B cell (primary cell): Measurements from ENCODE around the gene SH2D5. TPM values are rescaled to one million over a fixed set of nuclear protein-coding genes. Genes with fewer than 3 reads are reported as not detected.

Experiments
- ATAC-seq: fragments of 200-7000 bp; cut with Tn5 transposase; one replicate; pipeline ENCODE4 v1.10.0; 2021; ENCODE audit warnings: low read depth, mild to moderate bottlenecking, moderate number of reproducible peaks, moderate library complexity
- CTCF ChIA-PET: fragments of 350-600 bp; sonication (Branson Sonifier 250); formaldehyde crosslinking; loops from one replicate; lab custom pipeline; 2021; ENCODE audit warnings: antibody characterized with exemption, inconsistent platforms; lab: Charles Lee
- POLR2A ChIA-PET: fragments of 350-600 bp; sonication (Branson Sonifier 250); formaldehyde crosslinking; loops from one replicate; lab custom pipeline; 2021; ENCODE audit warnings: antibody characterized with exemption; lab: Charles Lee
- DNase-seq: peaks from one replicate; pipeline ENCODE4 v3.0.0; 2013
- H2AFZ ChIP-seq: 2 replicates; pipeline ENCODE4 v1.6.1; 2012; ENCODE audit warnings: mild to moderate bottlenecking, low read depth, low read length; ENCODE audit not compliant: insufficient read depth, poor library complexity, severe bottlenecking
- H3K27ac ChIP-seq, 2 donors: 1 replicate in 1 of 2; 2 replicates in 1 of 2; pipeline ENCODE4 v1.5.1; 2012 to 2013; ENCODE audit warnings: low read length in 2 of 2, mild to moderate bottlenecking in 2 of 2, moderate library complexity in 1 of 2
- H3K27me3 ChIP-seq, 4 experiments: fragments of 200-600 bp in 1 of 4; sonication (generic) in 1 of 4; replicated peaks in 1 of 4; 1 replicate in 2 of 4; 2 replicates in 2 of 4; pipeline versions ENCODE4 v1.6.1 to v1.7.0; 2013 to 2016; ENCODE audit warnings: low read length in 3 of 4, mild to moderate bottlenecking in 2 of 4, mixed read lengths in 1 of 4, moderate library complexity in 1 of 4; ENCODE audit not compliant: insufficient read depth in 4 of 4, control insufficient read depth in 3 of 4; ENCODE audit errors: control extremely low read depth in 1 of 4
- H3K36me3 ChIP-seq, 2 experiments: replicated peaks in 1 of 2; 1 replicate in 1 of 2; 2 replicates in 1 of 2; pipeline versions ENCODE4 v1.6.1 to v1.7.1; 2013; ENCODE audit warnings: low read length in 1 of 2; ENCODE audit not compliant: insufficient read depth in 2 of 2, control insufficient read depth in 1 of 2; ENCODE audit errors: control extremely low read depth in 1 of 2, extremely low read depth in 1 of 2
- H3K4me1 ChIP-seq, 2 donors: fragments of 200-600 bp in 1 of 2; sonication (generic) in 1 of 2; 1 replicate in 1 of 2; 2 replicates in 1 of 2; pipeline versions ENCODE4 v1.5.1 to v1.6.1; 2013 to 2017; ENCODE audit warnings: low read length in 2 of 2; ENCODE audit not compliant: control insufficient read depth in 2 of 2, insufficient read depth in 2 of 2
- H3K4me2 ChIP-seq: replicated peaks from 2 replicates; pipeline ENCODE3; 2012; ENCODE audit warnings: mild to moderate bottlenecking, low read depth, low read length; ENCODE audit not compliant: poor library complexity, severe bottlenecking
- H3K4me3 ChIP-seq, 5 experiments: fragments of 200-600 bp in 1 of 5; sonication (generic) in 1 of 5; 1 replicate in 3 of 5; 2 replicates in 2 of 5; pipeline versions ENCODE4 v1.5.1 to v1.7.0; 2011 to 2016; ENCODE audit warnings: low read length in 4 of 5, mild to moderate bottlenecking in 4 of 5, low read depth in 2 of 5, control low read depth in 1 of 5, moderate library complexity in 1 of 5; ENCODE audit not compliant: insufficient read depth in 1 of 5; ENCODE audit errors: control extremely low read depth in 1 of 5, extremely low read depth in 1 of 5
- H3K79me2 ChIP-seq: fragments of 200-600 bp; sonication (generic); one replicate; pipeline ENCODE4 v1.6.0; 2016; ENCODE audit warnings: low read length; ENCODE audit not compliant: control insufficient read depth, insufficient read depth
- H3K9ac ChIP-seq: fragments of 200-600 bp; sonication (generic); 2 replicates; pipeline ENCODE4 v1.6.1; 2017; ENCODE audit warnings: mild to moderate bottlenecking, low read length, moderate library complexity
- H3K9me3 ChIP-seq, 3 donors: one replicate each; pipeline versions ENCODE4 v1.6.1 to v1.7.1; 2013; ENCODE audit warnings: low read length in 2 of 3; ENCODE audit not compliant: control insufficient read depth in 2 of 3, insufficient read depth in 1 of 3; ENCODE audit errors: control extremely low read depth in 1 of 3
- H4K20me1 ChIP-seq: 2 replicates; pipeline ENCODE4 v1.6.0; 2012; ENCODE audit warnings: mild to moderate bottlenecking, low read length; ENCODE audit not compliant: insufficient read depth, control insufficient read depth, poor library complexity, severe bottlenecking
- H3K27ac Mint-ChIP-seq: one replicate; pipeline ENCODE4 v1.8.0; 2021; ENCODE audit warnings: mixed read lengths
- H3K27me3 Mint-ChIP-seq: one replicate; pipeline ENCODE4 v1.8.0; 2021; ENCODE audit warnings: mixed read lengths
- H3K4me1 Mint-ChIP-seq: one replicate; pipeline ENCODE4 v1.8.0; 2021; ENCODE audit warnings: mixed read lengths
- H3K4me3 Mint-ChIP-seq: one replicate; pipeline ENCODE4 v1.8.0; 2021; ENCODE audit warnings: mixed read lengths
- H3K9me3 Mint-ChIP-seq: one replicate; pipeline ENCODE4 v1.8.0; 2022; ENCODE audit warnings: mixed read lengths; ENCODE audit not compliant: insufficient read depth
- CTCF ChIP-seq: fragments of 200-600 bp; IDR thresholded peaks from one replicate; pipeline ENCODE4 v1.8.0; 2022; ENCODE audit warnings: antibody characterized with exemption, mild to moderate bottlenecking
- EZH2 ChIP-seq: IDR thresholded peaks from 2 replicates; pipeline ENCODE4 v1.6.1; 2012; ENCODE audit warnings: borderline replicate concordance, low read depth, mild to moderate bottlenecking, moderate library complexity, low read length; ENCODE audit not compliant: insufficient read depth, poor library complexity, severe bottlenecking
- WGBS: methylation state at CpG from one replicate; pipeline ENCODE4 v1.1.5; 2013; ENCODE audit warnings: missing lambda C conversion rate; ENCODE audit not compliant: insufficient coverage; 5-methylcytosine and 5-hydroxymethylcytosine counted together
- intact Hi-C: fragments of 100-400 bp; cut with micrococcal nuclease; formaldehyde crosslinking; loops from one replicate; pipeline ENCODE4 v1.10.0; 2022
- polyA plus RNA-seq: library from polyadenylated mRNA; depleted of rRNA; stranded (reverse); fragments of >200 nt; gene quantifications from 2 replicates; pipeline ENCODE4 v1.2.3, GENCODE V29; 2012
- total RNA-seq, 2 donors: library from RNA; stranded (reverse); fragments of 120-200 nt in 1 of 2; gene quantifications; 1 replicate in 1 of 2; 2 replicates in 1 of 2; pipeline versions ENCODE4 v1.2.3 to v1.2.4, GENCODE V29; 2013 to 2022

The SH2D5 gene
- total and polyA plus RNA-seq, 2 donors (not counting 1 experiment from before 2014, with no cell fraction given): 0.30 TPM; not detected in 1

- H3K27me3 Mint-ChIP-seq: peaks cover 5% of the 10 kb centered on the region
- POLR2A ChIA-PET: no interaction called here
- Histone ChIP-seq H3K27me3 (peaks cover 0 to 8% (median under 1%) of the 10 kb centered on the region in 4 experiments), H3K27ac (no peak overlapping the region), H3K9ac (no peak overlapping the region), H3K79me2 (no peaks in the 10 kb centered on the region), H3K9me3 (peaks cover 0 to 2% (median 0%) of the 10 kb centered on the region in 3 donors), H4K20me1 (no peaks in the 10 kb centered on the region), H3K4me3 (no peak overlapping the region), H3K4me2 (no peak overlapping the region), H3K4me1 (peaks cover 2% of the 10 kb centered on the region in 2 donors), H3K36me3 (no peaks in the 10 kb centered on the region), H2AFZ (no peak overlapping the region)
- intact Hi-C loops: no loop called here
- CTCF ChIA-PET: interaction anchor here (1.2 kb wide), 1 partner anchor 26 kb away, joined by 3 read pairs; no protein-coding TSS in a partner anchor
- 96% methylated on average over 4 of the region's 4 CpGs for WGBS
- H3K27ac Mint-ChIP-seq: no peak overlapping the region
- H3K4me3 Mint-ChIP-seq: no peak overlapping the region
- H3K9me3 Mint-ChIP-seq: no peaks in the 10 kb centered on the region
- DNase-seq (no peak), ATAC-seq (no peak)
- H3K4me1 Mint-ChIP-seq: peaks cover 4% of the 10 kb centered on the region
- TF ChIP-seq EZH2 (no peak), CTCF (no peak)
These were observed 9.4 kb downstream of the SH2D5 start for GRCh38 chr1:20723159-20723536.

- no peak overlapping the region for H3K27ac ChIP-seq
- H3K4me3 ChIP-seq: no peak overlapping the region
- POLR2A ChIA-PET: no interaction called here
- WGBS: 92% methylated on average over 28 of the region's 29 CpGs
- Mint-ChIP-seq H3K4me1 (peaks cover 10% of the 10 kb centered on the region), H3K27me3 (peaks cover 9% of the 10 kb centered on the region), H3K27ac (no peak overlapping the region), H3K9me3 (no peaks in the 10 kb centered on the region), H3K4me3 (no peak overlapping the region)
- no peak overlapping the region for H3K9ac ChIP-seq
- no peaks in the 10 kb centered on the region for H3K79me2 ChIP-seq
- no peaks in the 10 kb centered on the region for H4K20me1 ChIP-seq
- H3K27me3 ChIP-seq: peaks cover 0 to 21% (median 8%) of the 10 kb centered on the region in 4 experiments
- H2AFZ ChIP-seq: no peak overlapping the region
- intact Hi-C loops: no loop called here
- no peak overlapping the region for H3K4me2 ChIP-seq
- TF ChIP-seq EZH2 (no peak), CTCF (no peak)
- no peaks in the 10 kb centered on the region for H3K36me3 ChIP-seq
- DNase-seq (no peak), ATAC-seq (no peak)
- CTCF ChIA-PET: no interaction called here
- peaks cover 0 to 7% (median 0%) of the 10 kb centered on the region in 3 donors for H3K9me3 ChIP-seq
- peaks cover 7 to 9% of the 10 kb centered on the region in 2 donors for H3K4me1 ChIP-seq
These were observed 11.1 kb downstream of the SH2D5 start for GRCh38 chr1:20721117-20722061.
